Uterus (tissue), 2 donors: ENCODE measurements around the gene EPB41L2.

ENCODE experiments used
- CTCF ChIP-seq, 4 experiments: fragments of 200-600 bp in 2 of 4; fragments of 450-650 bp in 2 of 4; sonication (generic) in 2 of 4; IDR thresholded peaks; one replicate each; pipeline ENCODE4 v1.5.1; 2016 to 2019; ENCODE audit warnings: antibody characterized with exemption in 4 of 4, mild to moderate bottlenecking in 2 of 4, moderate library complexity in 1 of 4
- POLR2A ChIP-seq, 2 donors: fragments of 450-650 bp; IDR thresholded peaks; one replicate each; pipeline ENCODE4 v1.6.1; 2016; ENCODE audit warnings: antibody characterized with exemption in 2 of 2, mild to moderate bottlenecking in 1 of 2, moderate library complexity in 1 of 2

GRCh38 chr6:131015025-131015591 is 47.9 kb downstream of the EPB41L2 start:
- TF ChIP-seq CTCF (IDR thresholded peaks at IDR 0.05) (no peak), POLR2A (IDR thresholded peaks at IDR 0.05) (no peak)
